ENCODE data around the gene ZFP14.

ZFP14 gene

GRCh38 chr19:36378625-36379509 is at the start of gene ZFP14:
Gene ZFP14, minus strand, starts transcription at chr19:36379201. Its CDS starts 11,309 bp downstream, at chr19:36367892.
- peak; percentile 96 for DNase-seq

DNA sequence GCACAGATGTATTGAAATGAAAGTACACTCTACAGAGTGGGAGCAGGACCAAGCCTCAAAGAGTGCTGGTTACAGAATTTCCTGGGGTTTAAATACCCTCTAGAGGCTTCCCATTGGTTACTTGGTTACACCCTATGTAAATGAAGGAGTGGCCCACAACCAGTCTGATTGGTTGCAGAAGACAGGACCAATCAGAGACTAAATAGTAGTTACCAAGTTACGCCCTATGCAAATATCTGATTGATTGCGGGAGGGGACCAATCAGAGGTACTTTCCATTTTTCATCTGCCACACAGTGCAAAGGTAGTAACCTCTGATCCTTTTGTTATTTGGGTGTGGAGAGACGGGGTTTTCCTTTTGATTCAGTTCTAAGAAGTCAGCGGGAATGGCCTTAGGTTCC is 44.9 kb upstream of the ZFP14 start:
- DNase-seq = no peak

- DNase-seq = no peak
These were observed 42.9 kb upstream of the ZFP14 start for GRCh38 chr19:36421749-36422481.

GRCh38 chr19:36420961-36421748 is 42.2 kb upstream of the ZFP14 start:
- no peak for DNase-seq

GRCh38 chr19:36418287-36419001 is 39.4 kb upstream of the ZFP14 start, which contains the start of gene ZFP82:
Gene ZFP82, minus strand, starts transcription at chr19:36418644. Its CDS starts 8,855 bp downstream, at chr19:36409789.
- DNase-seq = peak; percentile 73

DNA sequence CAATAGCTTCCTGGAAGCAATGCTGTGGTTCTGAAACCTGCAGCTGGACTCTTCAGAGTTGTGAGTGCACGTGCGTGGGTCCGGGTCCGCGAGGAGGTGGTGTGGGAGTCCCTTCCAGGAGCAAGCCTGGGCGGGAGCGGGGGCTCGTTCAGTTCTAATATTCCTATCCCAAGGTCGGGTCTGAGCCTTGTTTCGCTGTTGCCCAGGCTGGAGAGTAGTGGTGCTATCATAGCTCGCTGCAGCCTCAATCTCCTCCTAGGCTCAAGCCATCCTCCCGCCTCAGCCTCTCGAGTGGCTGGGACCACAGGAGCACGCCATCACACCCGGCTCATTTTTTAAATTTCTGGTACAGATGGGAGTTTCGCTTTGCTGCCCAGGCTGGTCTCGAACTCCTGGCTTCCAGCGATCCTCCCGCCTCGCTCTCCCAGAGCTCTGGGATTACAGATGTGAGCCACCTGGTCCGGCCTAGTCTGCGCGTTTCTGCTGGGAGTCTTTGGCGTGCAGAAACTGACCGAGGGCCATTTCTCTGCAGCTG is 38.8 kb upstream of the ZFP14 start:
- DNase-seq = peak; percentile 22

DNA sequence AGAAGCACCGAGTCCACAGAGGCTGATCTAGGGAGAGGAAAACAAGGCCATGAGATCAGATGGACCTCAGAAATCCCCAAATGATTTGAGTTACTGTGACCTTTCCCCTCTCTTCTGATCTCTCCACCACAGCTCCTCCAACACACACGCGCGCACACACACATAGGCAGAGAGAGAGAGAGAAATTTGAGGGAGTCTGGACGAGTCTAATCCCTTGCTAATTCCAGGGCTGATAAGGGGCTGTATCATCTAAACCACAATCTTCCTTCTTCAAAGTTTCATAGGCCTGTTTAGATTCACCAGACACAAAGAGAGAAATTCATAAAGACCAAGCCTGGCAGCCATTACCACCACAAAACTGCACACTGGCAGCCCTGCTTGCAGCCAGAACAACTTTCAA is 30.8 kb upstream of the ZFP14 start:
- DNase-seq = no peak

DNA sequence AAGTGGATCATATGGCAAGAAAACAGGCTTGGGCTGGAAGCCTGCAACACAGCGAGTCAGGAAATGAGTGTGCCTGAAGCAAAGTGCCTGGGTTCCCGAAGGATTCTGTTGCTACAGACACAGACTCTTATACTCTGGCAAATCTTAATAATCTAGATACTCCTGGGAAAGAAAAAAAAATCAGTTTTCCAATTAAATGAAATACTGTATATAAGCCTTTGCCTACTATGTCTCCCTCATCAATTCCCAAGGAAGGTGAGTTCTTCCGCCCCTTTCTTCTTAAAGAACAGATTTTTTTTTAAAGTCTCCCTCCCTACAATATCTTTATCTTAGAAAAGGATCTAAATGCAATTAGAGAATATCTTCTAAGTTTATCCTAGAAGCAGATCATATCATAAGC is 29.1 kb upstream of the ZFP14 start:
- DNase-seq = no peak

GRCh38 chr19:36404498-36404897 is 25.5 kb upstream of the ZFP14 start:
- no peak for DNase-seq

DNA sequence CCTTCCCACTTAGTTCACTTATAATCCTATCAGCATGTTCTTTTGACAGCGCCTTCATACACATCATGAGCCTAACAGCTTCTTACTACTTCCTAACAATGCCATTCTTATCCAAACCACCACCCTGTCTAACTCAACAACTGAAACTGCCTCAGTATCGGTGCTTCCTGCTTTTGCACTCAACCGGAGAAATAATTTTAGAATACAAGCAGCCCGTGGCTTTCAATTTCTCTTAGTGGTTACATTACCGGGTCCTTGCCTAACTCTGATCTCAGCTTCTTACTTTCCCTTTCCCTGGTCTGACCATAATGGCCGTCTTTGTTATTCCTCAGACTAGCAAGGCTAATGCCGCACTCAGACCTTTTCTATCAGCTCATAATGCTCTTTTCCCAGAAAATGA is 22.5 kb upstream of the ZFP14 start:
- DNase-seq = no peak

GRCh38 chr19:36398571-36398970 is 19.6 kb upstream of the ZFP14 start:
- DNase-seq = no peak

- no peak for DNase-seq
These were observed 14.1 kb upstream of the ZFP14 start for GRCh38 chr19:36392916-36393673.

- DNase-seq = no peak
These were observed 464 bp upstream of the ZFP14 start for GRCh38 chr19:36379510-36379819.

- DNase-seq = no peak
These were observed 1.3 kb downstream of the ZFP14 start for GRCh38 chr19:36377541-36378178.

DNA sequence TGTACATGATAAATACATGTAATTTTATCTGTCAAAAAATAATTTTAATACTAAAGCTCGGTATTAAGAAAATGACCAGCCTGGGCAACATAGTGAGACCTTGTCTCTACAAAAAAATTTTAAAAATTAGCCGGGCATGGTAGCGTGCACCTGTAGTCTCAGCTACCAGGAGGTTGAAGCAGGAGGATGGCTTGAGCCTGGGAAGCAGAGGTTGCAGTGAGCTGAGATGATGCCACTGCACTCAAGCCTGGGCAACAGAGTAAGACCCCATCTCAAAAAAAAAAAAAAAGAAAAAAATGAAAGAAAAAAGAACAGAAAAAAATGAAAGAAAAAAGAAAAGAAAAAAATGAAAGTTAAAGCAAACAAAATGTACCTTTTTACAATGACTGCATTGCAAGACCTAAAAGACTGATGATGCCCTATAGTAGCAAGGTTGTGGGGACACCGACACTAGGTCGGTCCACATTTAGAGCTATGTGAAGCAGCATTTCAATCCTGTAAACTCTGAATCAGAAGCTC is 5.3 kb downstream of the ZFP14 start:
- DNase-seq = no peak

DNA sequence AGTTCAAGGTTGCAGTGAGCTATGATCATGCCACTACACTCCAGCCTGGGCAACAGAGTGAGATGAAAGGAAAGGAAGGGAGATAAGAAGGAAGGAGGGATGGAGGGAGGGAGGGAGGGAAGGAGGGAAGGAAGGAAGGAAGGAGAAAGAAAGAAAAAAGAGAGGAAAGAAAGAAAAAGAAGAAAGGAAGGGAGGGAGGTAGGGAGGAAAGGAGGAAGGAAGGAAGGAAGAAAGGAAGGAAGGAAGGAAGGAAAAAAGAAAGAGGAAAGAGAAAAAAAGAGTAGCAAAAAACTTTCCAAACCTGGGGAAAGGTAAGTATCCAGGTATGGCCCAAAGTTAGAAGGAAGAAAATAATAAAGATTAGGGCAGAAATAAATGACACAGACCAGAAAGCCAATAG is 7.1 kb downstream of the ZFP14 start:
- DNase-seq = no peak

- no peak for DNase-seq
These were observed 15.2 kb downstream of the ZFP14 start for GRCh38 chr19:36363845-36364244.

DNA sequence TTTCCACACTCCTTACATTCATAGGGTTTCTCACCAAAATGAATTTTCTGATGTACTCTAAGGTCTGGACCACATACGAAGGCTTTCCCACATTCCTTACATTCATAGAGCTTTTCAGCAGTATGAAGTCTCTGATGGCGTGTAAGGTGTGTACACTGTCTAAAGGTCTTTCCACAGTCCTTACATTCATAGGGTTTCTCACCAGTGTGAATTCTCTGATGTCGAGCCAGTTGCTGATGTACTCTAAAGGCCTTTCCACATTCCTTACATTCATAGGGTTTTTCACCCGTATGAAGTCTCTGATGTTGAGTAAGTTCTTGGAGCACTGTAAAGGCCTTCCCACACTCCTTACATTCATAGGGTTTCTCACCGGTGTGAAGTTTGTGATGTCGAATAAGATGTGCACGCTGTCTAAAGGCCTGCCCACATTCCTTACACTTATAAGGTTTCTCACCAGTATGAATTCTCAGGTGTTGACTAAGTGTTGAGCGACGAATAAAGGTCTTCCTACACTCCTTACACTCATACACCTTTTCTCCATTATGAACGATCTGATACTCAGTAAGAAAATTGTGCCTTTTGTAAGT is 38.1 kb downstream of the ZFP14 start:
- no peak for DNase-seq

DNA sequence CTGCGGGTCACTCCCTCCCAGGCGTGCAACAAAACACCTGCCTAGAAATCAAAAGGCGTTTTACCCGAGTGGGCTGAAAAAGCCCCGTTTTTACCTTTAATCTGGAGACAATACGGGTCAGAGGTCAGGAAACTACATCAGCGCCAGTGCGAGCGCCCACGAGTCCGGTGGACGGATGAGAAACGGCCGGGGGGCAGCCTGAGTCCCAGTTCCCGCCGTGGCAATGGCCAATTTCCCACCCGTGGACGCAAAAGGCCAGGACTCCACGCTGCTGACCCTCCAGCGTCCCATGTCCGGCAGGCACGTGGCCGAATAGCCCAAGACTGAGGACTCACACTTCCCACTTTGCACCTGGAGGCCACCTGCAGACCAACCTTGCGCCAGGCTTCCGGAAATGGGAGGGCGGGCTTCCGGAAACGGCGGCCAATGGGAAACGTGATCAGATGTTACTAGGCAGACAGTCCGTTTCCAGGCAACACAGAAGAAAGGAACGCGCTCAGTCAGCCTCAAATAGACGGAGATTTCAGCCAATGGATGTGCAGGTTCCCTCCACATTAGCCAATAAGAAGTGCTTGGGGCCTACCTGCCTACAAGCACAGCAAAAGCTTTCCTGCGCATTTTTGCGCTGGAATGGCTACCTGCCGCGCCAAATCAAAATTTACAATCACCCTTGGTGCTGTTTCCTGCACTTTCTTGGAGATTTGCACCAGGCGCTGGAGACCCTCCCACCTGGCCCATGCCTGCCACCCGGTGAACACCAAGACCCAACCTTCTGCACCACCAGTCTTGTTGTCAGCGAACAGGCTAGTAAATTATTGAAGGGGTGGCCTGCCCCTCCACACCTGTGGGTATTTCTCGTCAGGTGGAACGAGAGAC is 47.4 kb downstream of the ZFP14 start:
- DNase-seq = peak; percentile 100
